Liver (tissue), 3 donors: Measurements from ENCODE around the gene SMG7.

Experiments used
- CTCF ChIP-seq: fragments of 150-350 bp; IDR thresholded peaks from 2 replicates; pipeline ENCODE4 v1.5.1; 2017; ENCODE audit warnings: improper control_type of control experiment, low read depth, low read length; ENCODE audit not compliant: missing input control
- FOXA2 ChIP-seq: IDR thresholded peaks from 2 replicates; pipeline ENCODE4 v1.6.1; 2016; ENCODE audit warnings: antibody characterized with exemption
- HNF4G ChIP-seq: IDR thresholded peaks from 2 replicates; pipeline ENCODE4 v1.6.1; 2016; ENCODE audit warnings: antibody characterized with exemption
- RAD21 ChIP-seq, 2 donors: IDR thresholded peaks; 2 replicates each; pipeline ENCODE4 v1.6.1; 2016; ENCODE audit warnings: antibody characterized with exemption in 2 of 2, mild to moderate bottlenecking in 2 of 2
- REST ChIP-seq: IDR thresholded peaks from 2 replicates; pipeline ENCODE4 v1.6.1; 2016; ENCODE audit warnings: antibody characterized with exemption, mild to moderate bottlenecking
- RXRA ChIP-seq, 2 donors: IDR thresholded peaks; 2 replicates each; pipeline ENCODE4 v1.6.1; 2017 to 2018; ENCODE audit warnings: antibody characterized with exemption in 2 of 2, mild to moderate bottlenecking in 1 of 2
- YY1 ChIP-seq: IDR thresholded peaks from 2 replicates; pipeline ENCODE4 v1.6.1; 2016; ENCODE audit warnings: antibody characterized with exemption, mild to moderate bottlenecking
- donor health status: healthy.
- donor health status: healthy.

GRCh38 chr1:183431840-183432547 lies 40.3 kb upstream of the SMG7 start:
- no peak for TF ChIP-seq CTCF
- no peak for TF ChIP-seq YY1
- TF ChIP-seq RAD21 (IDR thresholded peaks at IDR 0.05), result no peak
- TF ChIP-seq REST, result no peak
- no peak for TF ChIP-seq RXRA (IDR thresholded peaks at IDR 0.05)
- TF ChIP-seq FOXA2, result no peak
- TF ChIP-seq HNF4G, result no peak
